HEK293T (cell line): Measurements from ENCODE around the gene GIMAP6.

Experiments
- ARNT ChIP-seq: fragments of 450-650 bp; IDR thresholded peaks from 2 replicates; pipeline ENCODE4 v1.6.1; 2017; ENCODE audit warnings: mild to moderate bottlenecking
- ELF4 ChIP-seq: fragments of 450-650 bp; IDR thresholded peaks from 2 replicates; pipeline ENCODE4 v1.6.1; 2017; ENCODE audit warnings: antibody characterized with exemption
- FOXK2 ChIP-seq: fragments of 450-650 bp; IDR thresholded peaks from 2 replicates; pipeline ENCODE4 v1.6.1; 2016; ENCODE audit warnings: mild to moderate bottlenecking

- no peak for TF ChIP-seq FOXK2
- no peak for TF ChIP-seq ARNT
- no peak for TF ChIP-seq ELF4
Measured at GRCh38 chr7:150654692-150655091, 22.5 kb upstream of the GIMAP6 start.
